Activated CD8-positive, alpha-beta memory T cell treated with anti-CD3 and anti-CD28 coated beads for 48 hours (primary cell): ENCODE measurements around the gene EGR1.

Experiments
- DNase-seq, 3 experiments: peaks; one replicate each; pipeline ENCODE4 v3.0.0-alpha.2; 2020; ENCODE audit warnings: low read depth in 2 of 3, low spot score in 2 of 3

Gene EGR1

DNA sequence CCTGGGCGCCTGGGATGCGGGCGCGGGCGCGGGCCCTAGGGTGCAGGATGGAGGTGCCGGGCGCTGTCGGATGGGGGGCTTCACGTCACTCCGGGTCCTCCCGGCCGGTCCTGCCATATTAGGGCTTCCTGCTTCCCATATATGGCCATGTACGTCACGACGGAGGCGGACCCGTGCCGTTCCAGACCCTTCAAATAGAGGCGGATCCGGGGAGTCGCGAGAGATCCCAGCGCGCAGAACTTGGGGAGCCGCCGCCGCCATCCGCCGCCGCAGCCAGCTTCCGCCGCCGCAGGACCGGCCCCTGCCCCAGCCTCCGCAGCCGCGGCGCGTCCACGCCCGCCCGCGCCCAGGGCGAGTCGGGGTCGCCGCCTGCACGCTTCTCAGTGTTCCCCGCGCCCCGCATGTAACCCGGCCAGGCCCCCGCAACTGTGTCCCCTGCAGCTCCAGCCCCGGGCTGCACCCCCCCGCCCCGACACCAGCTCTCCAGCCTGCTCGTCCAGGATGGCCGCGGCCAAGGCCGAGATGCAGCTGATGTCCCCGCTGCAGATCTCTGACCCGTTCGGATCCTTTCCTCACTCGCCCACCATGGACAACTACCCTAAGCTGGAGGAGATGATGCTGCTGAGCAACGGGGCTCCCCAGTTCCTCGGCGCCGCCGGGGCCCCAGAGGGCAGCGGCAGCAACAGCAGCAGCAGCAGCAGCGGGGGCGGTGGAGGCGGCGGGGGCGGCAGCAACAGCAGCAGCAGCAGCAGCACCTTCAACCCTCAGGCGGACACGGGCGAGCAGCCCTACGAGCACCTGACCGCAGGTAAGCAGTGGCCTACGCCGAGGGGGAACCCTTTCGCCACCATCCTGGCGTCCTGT is at the start of gene EGR1:
TSS of gene EGR1 (plus strand) at position 219 of the 864 bp plus-strand sequence. CDS start at position 502, 283 bp downstream.
- DNase-seq: peak in 2 of 3 experiments; percentile 85 to 93

DNA sequence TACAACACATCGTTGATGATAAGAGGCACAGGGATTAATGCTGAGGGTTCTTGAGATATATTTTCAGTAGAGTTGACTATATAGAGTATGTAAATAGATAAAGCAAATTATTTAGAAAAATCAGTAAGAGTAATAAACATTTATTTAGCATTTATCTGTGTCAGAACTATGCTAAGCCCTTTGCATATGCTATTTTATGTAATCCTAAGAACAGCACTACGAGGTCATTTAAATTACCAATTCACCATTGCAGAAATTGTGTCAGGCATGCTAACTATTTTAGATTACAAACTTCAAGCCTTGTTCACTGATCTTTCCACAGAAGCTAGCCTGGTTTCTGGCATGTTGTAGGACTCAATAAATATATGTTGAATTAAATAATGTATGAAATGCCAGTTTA is 46.8 kb upstream of the EGR1 start:
- DNase-seq: no peak

DNA sequence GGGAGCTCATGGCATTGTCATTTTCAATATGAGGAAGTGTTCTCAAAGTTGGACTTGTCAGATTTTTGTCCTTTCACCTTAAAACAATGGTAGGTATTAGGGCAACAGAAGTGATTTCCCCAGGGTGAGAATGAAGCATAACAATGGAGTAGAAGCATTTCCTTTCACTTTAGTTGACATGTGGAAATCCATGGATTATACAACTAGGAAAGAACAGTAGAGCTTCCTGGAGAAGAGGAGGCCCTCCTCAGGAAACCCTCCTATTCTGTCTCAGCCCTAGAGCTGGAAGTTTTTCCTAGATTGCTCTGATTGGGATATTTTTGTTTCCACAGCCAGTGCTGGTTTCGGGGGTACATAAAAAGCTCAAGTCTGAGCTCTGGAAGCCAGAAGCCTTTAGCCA is 40.2 kb upstream of the EGR1 start:
- no peak for DNase-seq

DNA sequence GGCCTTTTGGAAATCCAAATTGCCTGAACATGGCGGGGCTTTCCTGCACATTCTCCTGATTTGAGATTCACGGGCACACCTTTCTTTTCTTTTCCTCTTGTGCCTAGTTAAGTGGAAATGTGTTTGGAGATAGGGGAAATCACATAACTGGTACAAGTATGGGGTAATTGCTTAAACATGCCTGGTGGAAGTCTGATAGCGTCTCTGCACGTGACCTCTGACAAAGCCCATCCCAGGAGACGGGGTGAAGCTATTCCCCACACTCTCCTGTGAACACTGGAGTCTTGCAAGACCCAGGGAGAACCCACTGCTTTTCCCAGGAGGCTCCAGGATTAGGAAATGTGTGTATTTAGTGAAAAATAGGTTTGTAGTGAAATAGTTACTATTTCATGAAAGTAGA is 29.3 kb upstream of the EGR1 start:
- DNase-seq: no peak

DNA sequence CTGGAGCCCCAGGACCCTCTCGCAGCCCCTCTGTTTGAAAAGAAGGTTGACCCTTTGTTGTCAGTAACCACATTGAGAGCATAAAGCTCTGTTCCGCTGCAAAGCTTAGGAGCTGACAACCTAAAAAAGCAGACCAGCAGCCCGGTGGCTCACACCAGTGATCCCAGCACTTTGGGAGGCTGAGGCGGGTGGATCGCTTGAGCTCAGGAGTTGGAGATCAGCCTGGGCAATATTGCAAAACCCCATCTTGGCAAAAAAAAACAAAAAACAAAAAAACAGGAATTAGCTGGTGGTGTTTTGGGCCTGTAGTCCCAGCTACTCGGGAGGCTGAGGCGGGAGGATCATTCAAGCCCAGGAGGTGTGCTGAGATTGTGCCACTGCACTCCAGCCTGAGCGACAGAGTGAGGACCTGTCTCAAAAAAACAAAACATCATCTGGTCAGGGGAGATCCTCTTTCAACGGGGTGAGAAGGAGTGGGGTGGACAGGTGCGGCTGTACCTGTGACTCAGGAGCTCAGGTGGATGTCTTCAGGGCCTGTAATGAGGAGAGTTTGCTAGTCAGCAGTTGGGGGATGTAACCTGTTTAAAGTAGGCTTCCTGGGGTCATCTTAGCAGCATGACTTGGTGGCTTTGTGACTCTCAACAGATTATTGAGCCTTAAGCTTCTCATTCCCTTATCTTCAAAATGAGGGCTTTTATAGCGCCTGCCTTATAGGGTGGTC is 27.1 kb upstream of the EGR1 start:
- DNase-seq: no peak

DNA sequence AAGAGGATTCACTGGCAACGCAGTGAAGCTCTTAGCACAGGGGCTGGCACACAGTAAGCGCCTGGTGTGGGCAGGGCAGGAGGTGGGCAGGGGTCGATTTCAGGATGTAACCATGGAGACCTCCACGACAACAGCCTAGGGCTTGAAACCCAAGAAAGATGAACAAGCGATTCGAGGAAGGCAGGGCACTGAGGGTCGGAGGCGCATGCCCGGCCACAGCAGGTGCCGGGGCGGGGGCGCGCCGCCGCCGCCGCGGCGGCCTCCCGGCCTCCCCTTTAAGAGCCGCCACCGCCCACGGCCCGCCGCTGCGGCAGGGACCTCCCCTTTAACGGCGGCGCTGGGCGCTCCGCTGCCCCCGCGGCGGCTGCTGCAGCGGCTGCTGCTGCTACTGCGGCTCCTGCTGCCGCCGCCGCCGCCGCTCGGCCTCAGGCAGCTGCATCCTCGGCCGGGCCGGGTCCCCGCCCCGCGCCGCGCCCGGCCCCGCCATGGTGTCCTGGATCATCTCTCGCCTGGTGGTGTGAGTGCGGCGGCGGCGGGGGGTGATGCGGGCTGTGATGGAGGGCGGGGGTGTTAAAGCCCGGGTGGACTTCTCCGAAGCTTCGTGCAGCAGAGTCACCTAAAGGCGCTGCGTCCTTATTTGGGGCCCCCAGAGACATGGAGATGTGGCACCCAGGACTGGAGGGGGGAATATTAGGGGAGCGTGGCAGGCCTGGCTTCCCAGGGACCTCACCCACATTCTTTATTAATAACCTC is 26.4 kb upstream of the EGR1 start, which contains the start of gene REEP2:
TSS of gene REEP2 (plus strand) at position 334 of the 753 bp plus-strand sequence. CDS start at position 486, 152 bp downstream.
- DNase-seq: peak in 2 of 3 experiments; percentile 36 to 49

DNA sequence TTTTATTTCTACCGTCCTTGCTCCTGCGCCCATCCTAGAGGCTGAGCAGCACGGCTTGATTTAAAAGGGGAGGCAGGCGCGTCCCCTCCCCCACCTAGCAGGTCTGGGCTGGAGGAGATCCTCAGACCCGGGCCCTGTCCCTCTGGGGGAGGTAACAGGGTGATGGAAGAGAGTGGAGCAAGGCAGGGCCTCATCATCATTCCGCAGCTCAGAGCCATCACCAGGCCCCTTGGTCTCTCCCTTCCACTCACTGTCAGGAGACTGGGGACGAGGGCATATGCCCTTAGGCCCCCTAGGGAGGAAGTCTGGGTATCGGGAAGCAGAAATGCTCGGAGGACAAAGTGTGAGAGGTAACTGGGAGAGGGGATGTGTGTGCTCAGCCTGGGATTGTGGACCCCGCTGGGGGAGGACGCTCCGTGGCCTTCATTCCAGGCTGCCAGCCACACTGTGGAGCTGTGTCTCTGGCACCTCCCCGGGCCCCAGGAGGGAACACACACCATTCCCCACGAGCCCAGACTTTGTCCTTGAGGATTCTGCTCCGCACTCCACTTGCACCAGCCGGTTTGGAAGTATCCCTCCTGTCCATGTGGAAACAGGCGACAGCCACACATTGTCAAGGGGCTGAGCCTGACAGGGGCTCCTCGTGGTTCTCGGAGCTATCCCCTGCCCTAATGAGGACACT is 25.7 kb upstream of the EGR1 start:
- no peak for DNase-seq

DNA sequence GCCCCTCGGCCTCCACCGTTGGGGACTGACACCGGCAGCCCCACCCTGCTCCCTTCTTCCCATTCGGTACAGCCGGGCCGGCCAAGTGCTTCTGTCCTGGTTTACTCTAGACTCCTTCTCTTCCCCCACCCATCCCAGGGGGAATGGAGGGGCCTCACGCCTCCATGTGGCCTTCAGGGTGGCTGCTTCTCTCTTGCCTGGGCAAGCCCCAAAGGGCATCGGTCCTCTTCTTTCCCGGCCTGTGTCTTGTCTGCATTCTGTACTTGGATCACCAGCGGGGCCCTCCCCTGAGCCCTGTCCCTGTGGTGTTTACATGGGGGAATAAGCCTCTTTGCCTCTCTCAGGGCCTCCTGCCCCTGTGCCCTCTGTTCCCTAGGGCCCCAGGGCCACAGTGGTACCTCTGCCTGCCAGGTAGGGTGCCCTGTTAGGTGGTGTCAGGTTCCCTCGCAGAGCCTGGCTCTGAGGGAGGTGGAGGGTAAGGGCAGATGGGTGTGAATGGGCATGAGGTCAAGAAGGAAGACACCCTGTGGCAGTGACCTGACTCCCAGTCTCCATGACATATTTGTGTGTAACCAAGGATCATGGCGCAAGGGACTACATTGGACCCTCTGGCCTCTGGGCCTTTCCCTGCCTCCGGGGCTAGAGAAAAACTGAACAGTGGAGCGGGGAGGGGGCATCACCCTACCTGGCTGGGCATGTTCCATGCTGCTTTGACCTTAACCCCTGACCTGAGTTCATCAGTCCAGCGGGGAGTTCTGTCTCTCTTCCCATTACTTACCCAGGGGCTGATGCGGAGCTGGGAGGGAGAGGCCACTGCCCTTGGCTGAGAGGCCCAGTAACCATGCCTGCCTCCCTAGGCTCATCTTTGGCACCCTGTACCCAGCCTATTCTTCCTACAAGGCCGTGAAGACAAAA is 24.9 kb upstream of the EGR1 start:
- DNase-seq: no peak

DNA sequence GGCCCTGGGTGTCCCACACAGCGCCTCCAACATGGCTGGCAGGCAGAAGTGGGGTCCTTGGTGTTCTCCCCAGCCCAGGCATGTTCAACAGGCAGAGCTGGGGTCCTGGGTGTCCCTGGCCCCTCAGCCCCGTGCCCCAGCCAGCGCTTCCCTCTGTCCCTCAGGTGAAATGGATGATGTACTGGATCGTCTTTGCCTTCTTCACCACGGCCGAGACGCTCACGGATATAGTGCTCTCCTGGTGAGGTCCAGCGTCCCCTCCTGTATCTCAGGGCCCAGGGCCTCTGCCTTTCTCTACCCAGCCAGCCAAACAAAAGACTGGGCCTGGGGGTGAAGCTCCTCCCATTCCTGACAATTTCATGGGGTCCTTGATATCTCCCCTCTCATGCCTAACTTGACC is 24.1 kb upstream of the EGR1 start:
- DNase-seq: no peak

DNA sequence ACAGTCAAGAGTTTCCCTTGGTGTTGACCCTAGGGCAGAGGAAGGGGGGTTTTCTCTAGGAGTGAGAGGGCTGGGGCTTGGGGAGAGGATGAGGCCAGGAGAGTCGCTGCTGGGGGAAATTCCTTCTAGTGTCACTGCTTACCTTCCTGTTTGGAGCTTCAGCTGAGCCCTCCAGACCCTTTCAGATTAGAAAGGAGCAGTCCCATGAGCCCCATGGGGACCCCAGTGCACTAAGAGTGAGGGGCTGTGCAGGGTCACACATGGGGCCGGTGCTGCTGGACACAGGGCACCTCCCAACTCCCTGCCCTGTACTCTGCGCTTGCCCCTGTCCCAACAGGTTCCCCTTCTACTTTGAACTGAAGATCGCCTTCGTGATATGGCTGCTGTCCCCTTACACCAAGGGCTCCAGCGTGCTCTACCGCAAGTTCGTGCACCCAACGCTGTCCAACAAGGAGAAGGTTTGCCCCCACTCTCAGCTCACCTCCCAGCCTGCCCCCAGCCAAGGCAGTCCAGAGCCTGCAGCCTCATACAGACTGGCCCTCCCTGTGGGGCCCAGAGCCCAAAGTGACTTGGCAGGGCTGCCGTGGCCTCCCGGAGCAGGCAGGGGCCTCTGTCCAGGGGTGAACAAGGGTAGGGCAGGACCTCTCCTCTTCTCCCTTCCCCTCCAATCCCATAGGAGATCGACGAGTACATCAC is 21.1 kb upstream of the EGR1 start:
- no peak for DNase-seq

DNA sequence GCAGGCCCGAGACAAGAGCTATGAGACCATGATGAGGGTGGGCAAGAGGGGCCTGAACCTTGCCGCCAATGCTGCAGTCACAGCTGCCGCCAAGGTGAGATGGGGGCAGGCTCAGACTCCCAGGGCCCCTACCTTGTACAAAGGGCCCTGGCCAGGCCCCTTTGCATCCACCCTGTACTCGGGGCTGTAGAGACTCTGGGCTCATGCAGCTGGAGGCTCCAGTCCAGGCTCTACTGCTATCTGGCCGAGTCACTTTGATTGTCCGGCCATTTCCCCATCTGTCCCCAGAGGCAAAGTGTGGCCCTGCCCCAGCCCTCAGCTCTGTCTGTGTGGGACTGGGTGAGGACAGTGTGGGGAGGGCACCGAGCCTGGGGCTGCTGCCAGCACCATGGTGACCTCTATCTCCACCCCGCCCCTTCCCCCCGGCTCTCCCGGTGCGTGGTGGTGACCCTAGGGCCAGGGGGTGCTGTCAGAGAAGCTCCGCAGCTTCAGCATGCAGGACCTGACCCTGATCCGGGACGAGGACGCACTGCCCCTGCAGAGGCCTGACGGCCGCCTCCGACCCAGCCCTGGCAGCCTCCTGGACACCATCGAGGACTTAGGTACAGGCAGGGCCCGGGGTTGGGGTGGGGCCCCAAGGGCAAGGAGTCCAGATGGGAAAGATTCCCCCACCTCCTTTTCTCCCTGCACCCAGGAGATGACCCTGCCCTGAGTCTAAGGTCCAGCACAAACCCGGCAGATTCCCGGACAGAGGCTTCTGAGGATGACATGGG is 20.3 kb upstream of the EGR1 start:
- DNase-seq: no peak

DNA sequence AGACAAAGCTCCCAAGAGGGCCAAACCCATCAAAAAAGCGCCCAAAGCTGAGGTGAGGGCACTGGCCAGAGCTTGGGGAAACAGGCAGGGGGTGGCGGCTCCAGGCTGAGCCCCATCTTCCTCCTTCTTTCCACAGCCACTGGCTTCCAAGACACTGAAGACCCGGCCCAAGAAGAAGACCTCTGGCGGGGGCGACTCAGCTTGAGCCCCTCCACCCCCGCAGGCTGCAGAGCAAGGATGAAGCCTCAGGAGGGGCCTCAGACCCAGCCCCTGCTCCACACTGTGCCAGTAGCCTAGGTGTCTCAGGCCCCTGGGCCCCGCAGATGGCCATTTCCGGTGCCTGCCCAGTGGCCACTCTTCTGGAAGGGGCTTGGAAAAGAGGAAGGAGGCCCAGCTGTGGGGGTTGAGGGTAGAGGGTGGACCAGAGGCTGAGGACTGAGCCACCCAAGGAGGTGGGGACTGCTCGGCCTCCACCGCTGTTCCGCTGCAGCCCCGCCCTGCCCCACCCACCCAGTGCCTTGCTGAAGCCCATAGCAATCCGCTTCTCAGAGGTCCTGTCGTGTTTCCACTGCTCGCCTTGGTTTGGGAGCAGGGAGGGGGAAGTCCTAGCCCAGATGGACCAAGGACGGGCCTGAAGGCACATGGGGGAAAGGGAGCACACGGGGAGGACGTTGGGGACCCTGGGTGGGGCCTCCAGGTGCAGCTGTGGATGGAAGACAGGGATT is 19.6 kb upstream of the EGR1 start:
- no peak for DNase-seq

DNA sequence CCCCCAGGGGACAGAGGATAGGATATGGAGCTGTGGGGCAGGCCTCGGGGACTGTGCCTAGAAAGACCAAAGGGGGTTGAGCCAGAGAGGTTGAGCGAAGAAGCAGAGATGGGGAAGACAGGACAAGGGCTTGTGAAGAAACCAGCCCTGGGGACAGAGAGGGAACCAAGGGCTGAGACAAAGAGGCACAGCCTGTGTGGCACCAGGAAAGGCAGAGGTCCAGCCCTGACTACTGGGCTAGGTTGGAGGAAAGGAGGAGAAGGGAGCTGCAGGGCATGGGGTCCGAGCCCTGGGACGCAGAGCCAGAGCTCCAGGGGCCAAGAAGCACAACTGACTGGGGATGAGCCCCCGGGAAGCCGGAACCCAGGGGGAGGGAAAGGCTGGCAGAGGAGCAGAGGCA is 17.2 kb upstream of the EGR1 start:
- no peak for DNase-seq

DNA sequence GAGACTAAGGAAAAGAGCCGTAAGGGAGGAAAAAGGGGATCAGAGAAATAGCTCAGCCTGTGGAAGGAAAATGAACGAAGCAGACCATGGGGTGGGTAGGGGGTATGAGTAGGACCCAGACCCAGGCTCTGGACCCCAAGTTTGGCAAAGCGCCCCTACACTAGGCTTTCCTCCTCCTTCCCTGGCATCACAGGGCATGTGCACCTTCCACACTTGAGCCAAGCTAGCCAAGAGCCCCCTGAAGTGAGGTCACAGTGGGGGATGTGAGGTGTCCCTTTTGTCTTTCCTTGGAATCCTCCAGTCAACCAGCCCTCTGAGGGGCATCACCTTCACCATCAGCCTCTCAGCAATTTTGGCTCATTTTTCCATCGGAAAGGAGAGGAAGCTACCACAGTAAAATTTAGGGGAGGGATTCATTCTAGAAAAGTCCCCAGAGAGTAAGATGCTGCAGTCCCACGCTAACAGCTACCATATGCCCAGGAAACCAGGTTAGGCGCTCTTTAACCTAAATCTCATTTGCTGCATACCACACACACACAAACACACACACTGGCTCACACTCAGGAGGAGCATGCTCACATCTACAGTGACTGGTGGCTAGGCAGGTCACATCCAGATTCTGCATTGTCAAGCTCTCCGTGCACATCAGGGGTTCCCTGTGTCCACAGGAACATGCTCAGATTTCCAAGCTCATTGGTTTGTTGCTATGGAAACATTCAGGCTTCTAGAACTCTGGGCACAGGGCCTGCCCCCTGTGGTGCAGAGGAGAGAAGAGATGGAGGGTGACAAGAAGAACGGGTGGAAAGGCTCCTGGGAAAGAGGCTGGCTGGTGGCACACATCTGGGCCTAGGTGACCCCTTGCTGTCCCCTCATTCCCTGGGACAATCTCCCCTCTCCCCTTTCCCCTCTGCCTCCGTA is 16.5 kb upstream of the EGR1 start:
- DNase-seq: no peak

DNA sequence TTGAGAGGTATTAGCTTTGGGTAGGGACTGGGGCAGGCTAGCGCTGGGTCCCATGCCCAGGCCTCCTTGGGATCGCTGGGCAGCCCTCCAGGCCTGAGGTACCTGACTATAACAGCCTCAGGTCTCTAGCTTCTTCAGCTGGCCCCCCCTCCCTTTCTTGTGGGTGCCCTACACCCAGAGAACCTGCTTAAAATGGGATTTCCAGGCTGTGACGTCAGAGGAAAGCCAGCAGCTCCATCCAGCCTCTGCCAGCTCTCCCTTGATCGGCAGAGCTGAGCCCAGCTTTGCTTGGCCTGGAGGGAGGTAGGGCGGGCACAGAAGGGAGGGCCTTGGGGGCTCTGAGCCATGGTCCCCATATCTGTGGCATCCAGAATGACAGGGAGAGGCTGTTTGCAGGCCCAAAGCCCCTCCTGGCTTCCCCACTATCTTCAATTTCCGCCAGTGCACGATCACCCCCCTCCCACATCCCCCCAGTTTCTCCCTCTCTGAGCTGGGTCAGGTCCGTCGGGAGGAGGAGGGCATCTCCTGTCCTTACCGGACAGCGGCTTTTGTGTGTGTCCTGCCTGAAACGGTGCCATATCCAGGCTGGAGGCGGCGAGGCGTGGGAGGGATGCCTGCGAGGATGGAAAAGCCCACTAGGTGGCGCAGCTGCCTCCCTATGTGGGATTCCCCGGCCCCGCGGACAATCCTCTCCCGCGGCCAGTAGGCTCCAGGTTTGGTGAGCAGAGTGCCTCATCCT is 15.6 kb upstream of the EGR1 start:
- DNase-seq: peak; percentile 47 to 86 (median 83)

DNA sequence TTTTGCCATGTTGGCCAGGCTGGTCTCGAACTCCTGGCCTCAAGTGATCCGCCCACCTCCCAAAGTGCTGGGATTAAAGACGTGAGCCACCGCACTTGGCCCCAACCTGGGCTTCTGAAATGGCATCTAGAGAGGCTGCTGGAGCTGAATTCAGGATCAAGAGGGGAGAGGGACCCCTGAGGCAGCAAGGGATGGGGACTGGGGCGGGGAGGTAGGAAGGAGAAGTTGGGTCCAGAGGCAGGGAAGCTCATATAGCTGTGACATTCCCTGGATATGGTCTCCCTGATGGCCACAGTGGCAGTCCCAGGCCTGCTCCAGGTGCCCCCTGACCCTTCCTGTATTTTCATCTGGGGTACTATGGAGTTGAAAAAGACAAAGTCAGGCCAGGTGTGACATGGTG is 14.3 kb upstream of the EGR1 start:
- no peak for DNase-seq
